NCI-H2227 (cell line): ENCODE measurements around the gene ME3.

Experiments
- DNase-seq: peaks from one replicate; lab custom pipeline; 2025; ENCODE audit not compliant: unreplicated experiment; lab: John Stamatoyannopoulos, UW

The ME3 gene

GRCh38 chr11:86672007-86672621, at the start of gene ME3:
Gene ME3, minus strand, starts transcription at chr11:86672616.
- DNase-seq = peak; percentile 60

GRCh38 chr11:86722006-86722405, 49.6 kb upstream of the ME3 start:
- DNase-seq = no peak

- DNase-seq = no peak
Measured at GRCh38 chr11:86720546-86720945, 48.1 kb upstream of the ME3 start.

- DNase-seq = no peak
Measured at GRCh38 chr11:86719781-86720463, 47.5 kb upstream of the ME3 start.

- no peak for DNase-seq
Measured at GRCh38 chr11:86718999-86719398, 46.6 kb upstream of the ME3 start.

- no peak for DNase-seq
Measured at GRCh38 chr11:86718521-86718920, 46.1 kb upstream of the ME3 start.

- no peak for DNase-seq
Measured at GRCh38 chr11:86717817-86718501, 45.5 kb upstream of the ME3 start.

- DNase-seq = peak; percentile 12
Measured at GRCh38 chr11:86715611-86716010, 43.2 kb upstream of the ME3 start.

GRCh38 chr11:86713552-86713951, 41.1 kb upstream of the ME3 start:
- DNase-seq = no peak

GRCh38 chr11:86710936-86711335, 38.5 kb upstream of the ME3 start:
- no peak for DNase-seq

- DNase-seq = no peak
Measured at GRCh38 chr11:86708669-86709068, 36.3 kb upstream of the ME3 start.

- no peak for DNase-seq
Measured at GRCh38 chr11:86706338-86707131, 34.1 kb upstream of the ME3 start.

GRCh38 chr11:86704710-86705109, 32.3 kb upstream of the ME3 start:
- no peak for DNase-seq

GRCh38 chr11:86703987-86704386, 31.6 kb upstream of the ME3 start:
- DNase-seq = no peak

GRCh38 chr11:86702220-86702983, 30.0 kb upstream of the ME3 start:
- no peak for DNase-seq

- DNase-seq = no peak
Measured at GRCh38 chr11:86699040-86699791, 26.8 kb upstream of the ME3 start.

- no peak for DNase-seq
Measured at GRCh38 chr11:86698639-86699038, 26.2 kb upstream of the ME3 start.

GRCh38 chr11:86696451-86696850, 24.0 kb upstream of the ME3 start:
- no peak for DNase-seq

- DNase-seq = no peak
Measured at GRCh38 chr11:86696004-86696403, 23.6 kb upstream of the ME3 start.

- no peak for DNase-seq
Measured at GRCh38 chr11:86695373-86695772, 23.0 kb upstream of the ME3 start.
